ENCODE data around the gene CCDC88C.
A peak's percentile ranks its signal among the peaks of the same experiment; 100 is the strongest.

Gene CCDC88C

DNA sequence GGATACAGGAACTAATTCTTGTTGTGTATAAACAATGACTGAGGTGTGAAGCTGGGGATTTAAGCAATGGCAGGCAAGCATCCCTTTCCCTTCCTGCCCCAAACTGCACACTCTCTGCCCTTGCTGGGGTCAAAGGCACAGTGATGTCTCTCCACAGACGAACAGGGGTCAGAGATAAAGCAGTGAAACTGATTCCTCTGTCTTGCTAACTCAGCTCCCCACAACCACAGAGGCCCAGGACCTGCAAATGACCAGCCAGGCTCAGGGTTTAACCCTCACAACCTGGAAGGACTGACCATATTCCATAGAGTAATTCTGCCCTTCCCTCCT, 67.2 kb downstream of the CCDC88C start:
- Histone ChIP-seq H3K36me3 (ENCODE audit: control insufficient read depth in 5 of 5, insufficient read depth in 5 of 5, low read length in 5 of 5) (no peaks in the 10 kb centered on the region), H3K9ac (ENCODE audit: low read length in 5 of 5) (no peak overlapping the region), H3K4me1 (ENCODE audit: control insufficient read depth in 5 of 5, insufficient read depth in 5 of 5, low read length in 5 of 5) (peaks cover 0 to 32% (median 26%) of the 10 kb centered on the region in 5 donors), H3K9me3 (ENCODE audit: control insufficient read depth in 5 of 5, low read length in 5 of 5) (no peaks in the 10 kb centered on the region), H3K27me3 (ENCODE audit: control insufficient read depth in 5 of 5, insufficient read depth in 4 of 5, low read length in 5 of 5) (peaks cover 0 to 2% (median 0%) of the 10 kb centered on the region in 5 donors), H3K4me3 (ENCODE audit: low read depth in 1 of 5, low read length in 5 of 5) (no peak overlapping the region), H3K27ac (ENCODE audit: low read depth, low read length) (no peak overlapping the region)

DNA sequence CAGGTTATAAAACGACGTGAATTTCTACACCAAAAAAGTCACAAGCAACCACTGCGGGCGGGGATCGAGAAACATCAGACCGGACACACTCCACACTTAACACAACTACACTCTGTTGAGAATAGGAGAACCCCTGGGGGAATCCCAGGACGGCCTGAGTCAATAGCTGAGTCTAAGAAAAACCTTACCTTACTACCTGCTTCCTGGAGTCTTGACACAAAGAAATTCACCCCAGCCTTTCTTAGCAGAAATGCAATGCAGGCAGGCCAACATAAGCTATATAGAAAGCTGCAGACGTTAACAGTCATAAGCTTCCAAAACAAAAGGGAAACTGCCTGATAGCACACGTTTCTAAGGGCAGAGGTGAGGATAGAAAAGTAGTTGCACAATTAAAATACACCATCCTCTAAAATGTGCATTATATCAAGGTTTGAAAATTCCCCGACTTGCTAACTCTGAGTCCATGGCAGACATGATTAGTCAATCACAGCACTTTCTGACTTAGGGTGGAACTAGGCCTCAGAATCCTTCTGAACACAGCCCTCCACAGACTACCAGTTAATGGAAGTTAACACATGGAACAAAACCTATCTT, 68.0 kb downstream of the CCDC88C start:
- peaks cover 0 to 2% (median 0%) of the 10 kb centered on the region in 5 donors for H3K27me3 ChIP-seq (ENCODE audit: control insufficient read depth in 5 of 5, insufficient read depth in 4 of 5, low read length in 5 of 5)
- no peak overlapping the region for H3K4me3 ChIP-seq (ENCODE audit: low read depth in 1 of 5, low read length in 5 of 5)
- no peaks in the 10 kb centered on the region for H3K9me3 ChIP-seq (ENCODE audit: control insufficient read depth in 5 of 5, low read length in 5 of 5)
- H3K4me1 ChIP-seq (ENCODE audit: control insufficient read depth in 5 of 5, insufficient read depth in 5 of 5, low read length in 5 of 5): peaks cover 0 to 32% (median 26%) of the 10 kb centered on the region in 5 donors
- H3K36me3 ChIP-seq (ENCODE audit: control insufficient read depth in 5 of 5, insufficient read depth in 5 of 5, low read length in 5 of 5): no peaks in the 10 kb centered on the region
- no peak overlapping the region for H3K9ac ChIP-seq (ENCODE audit: low read length in 5 of 5)
- no peak overlapping the region for H3K27ac ChIP-seq (ENCODE audit: low read depth, low read length)

DNA sequence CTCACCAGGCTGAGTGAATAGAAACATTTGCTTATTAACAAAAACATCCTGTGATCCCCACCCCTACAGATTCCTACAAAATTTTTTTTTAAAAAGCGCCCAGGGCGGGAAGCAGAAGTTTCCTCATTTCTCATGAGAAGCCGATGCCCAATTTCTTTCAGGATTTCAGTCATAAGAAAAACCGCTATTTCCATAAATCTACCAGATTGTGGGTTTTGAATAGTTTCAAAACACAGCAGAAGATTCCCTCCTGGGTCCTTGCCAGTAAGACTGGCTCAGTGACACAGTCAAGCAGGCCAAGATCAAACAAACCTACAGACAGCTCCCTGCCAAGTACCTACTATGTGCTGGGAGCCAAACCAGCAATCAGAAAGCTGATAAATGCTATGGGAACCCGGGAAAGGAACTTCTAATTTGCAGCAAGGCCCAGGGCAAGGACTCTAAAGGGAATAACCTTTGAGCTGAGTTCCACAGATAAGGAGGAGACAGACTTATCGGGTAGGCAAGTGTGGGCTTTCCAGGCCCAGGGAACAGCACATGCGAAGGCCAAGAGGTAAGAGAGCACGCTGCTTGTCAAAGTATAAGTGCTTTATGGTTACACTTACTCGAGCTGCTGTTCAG, 68.7 kb downstream of the CCDC88C start:
- Histone ChIP-seq H3K4me3 (ENCODE audit: low read depth in 1 of 5, low read length in 5 of 5) (no peak overlapping the region), H3K4me1 (ENCODE audit: control insufficient read depth in 5 of 5, insufficient read depth in 5 of 5, low read length in 5 of 5) (peaks cover 0 to 31% (median 26%) of the 10 kb centered on the region in 5 donors), H3K9me3 (ENCODE audit: control insufficient read depth in 5 of 5, low read length in 5 of 5) (no peaks in the 10 kb centered on the region), H3K36me3 (ENCODE audit: control insufficient read depth in 5 of 5, insufficient read depth in 5 of 5, low read length in 5 of 5) (no peaks in the 10 kb centered on the region), H3K27me3 (ENCODE audit: control insufficient read depth in 5 of 5, insufficient read depth in 4 of 5, low read length in 5 of 5) (peaks cover 0 to 2% (median 0%) of the 10 kb centered on the region in 5 donors), H3K9ac (ENCODE audit: low read length in 5 of 5) (no peak overlapping the region), H3K27ac (ENCODE audit: low read depth, low read length) (peak overlapping the region; percentile 55)

DNA sequence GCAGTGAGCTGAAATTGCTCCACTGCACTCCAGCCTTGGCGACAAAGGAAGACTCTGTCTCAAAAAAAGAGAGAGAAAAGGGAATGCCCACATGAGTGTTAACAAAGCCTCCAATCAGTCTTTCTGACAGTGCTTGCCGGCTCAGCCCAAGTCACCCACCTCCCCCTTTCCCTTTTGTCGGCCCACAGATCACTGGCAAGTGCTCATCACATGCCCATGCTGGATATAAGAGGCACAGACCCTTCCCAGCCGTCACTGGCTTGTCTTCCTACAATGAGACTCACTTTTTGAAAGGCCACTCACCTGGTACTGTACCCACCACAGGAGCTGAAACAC, 70.8 kb downstream of the CCDC88C start:
- Histone ChIP-seq H3K36me3 (ENCODE audit: control insufficient read depth in 5 of 5, insufficient read depth in 5 of 5, low read length in 5 of 5) (peaks cover 0 to 3% (median 0%) of the 10 kb centered on the region in 5 donors), H3K9ac (ENCODE audit: low read length in 5 of 5) (no peak overlapping the region), H3K9me3 (ENCODE audit: control insufficient read depth in 5 of 5, low read length in 5 of 5) (no peaks in the 10 kb centered on the region), H3K27me3 (ENCODE audit: control insufficient read depth in 5 of 5, insufficient read depth in 4 of 5, low read length in 5 of 5) (no peaks in the 10 kb centered on the region), H3K27ac (ENCODE audit: low read depth, low read length) (no peak overlapping the region), H3K4me3 (ENCODE audit: low read depth in 1 of 5, low read length in 5 of 5) (no peak overlapping the region), H3K4me1 (ENCODE audit: control insufficient read depth in 5 of 5, insufficient read depth in 5 of 5, low read length in 5 of 5) (peaks cover 0 to 21% (median 13%) of the 10 kb centered on the region in 5 donors)

DNA sequence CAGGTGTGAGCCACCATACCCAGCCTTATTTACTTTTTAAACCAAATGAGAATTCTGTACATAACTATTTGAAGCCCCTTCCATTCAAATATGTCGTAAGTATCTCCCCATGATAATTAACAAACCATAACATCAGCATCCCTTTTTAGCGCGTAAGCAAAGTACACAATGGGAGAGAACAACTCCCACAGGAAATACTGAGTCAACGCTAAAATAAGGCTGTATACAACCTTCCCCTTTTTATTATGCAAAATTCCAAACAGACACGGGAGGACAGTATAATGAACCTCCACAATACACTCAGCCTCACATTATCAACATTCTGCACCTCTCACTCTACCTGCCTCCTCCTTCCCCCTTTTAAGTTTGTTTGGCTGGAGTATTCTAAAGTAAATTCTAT, 73.5 kb downstream of the CCDC88C start:
- Histone ChIP-seq H3K27ac (ENCODE audit: low read depth, low read length) (no peak overlapping the region), H3K9ac (ENCODE audit: low read length in 5 of 5) (no peak overlapping the region), H3K36me3 (ENCODE audit: control insufficient read depth in 5 of 5, insufficient read depth in 5 of 5, low read length in 5 of 5) (peaks cover 0 to 14% (median 10%) of the 10 kb centered on the region in 5 donors), H3K9me3 (ENCODE audit: control insufficient read depth in 5 of 5, low read length in 5 of 5) (no peaks in the 10 kb centered on the region), H3K27me3 (ENCODE audit: control insufficient read depth in 5 of 5, insufficient read depth in 4 of 5, low read length in 5 of 5) (no peaks in the 10 kb centered on the region), H3K4me3 (ENCODE audit: low read depth in 1 of 5, low read length in 5 of 5) (no peak overlapping the region), H3K4me1 (ENCODE audit: control insufficient read depth in 5 of 5, insufficient read depth in 5 of 5, low read length in 5 of 5) (peaks cover 0 to 7% (median 6%) of the 10 kb centered on the region in 5 donors)

DNA sequence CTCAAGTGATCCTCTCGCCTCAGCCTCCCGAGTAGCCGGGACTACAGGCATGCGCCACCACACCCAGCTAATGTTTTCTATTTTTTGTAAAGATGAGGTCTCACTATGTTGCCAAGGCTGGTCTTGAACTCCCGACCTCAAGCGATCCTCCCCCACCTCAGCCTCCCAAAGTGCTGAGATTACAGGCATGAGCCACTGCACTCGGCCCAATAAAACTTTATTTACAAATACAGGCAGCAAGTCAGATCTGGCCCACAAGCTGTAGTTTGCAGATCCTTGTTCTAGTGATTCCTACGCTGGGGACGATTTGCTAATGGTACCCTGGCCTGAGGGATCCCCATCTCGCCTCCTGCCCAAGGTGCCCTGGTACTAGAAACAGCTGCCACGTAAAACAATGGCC, 74.6 kb downstream of the CCDC88C start:
- no peaks in the 10 kb centered on the region for H3K9me3 ChIP-seq (ENCODE audit: control insufficient read depth in 5 of 5, low read length in 5 of 5)
- H3K27ac ChIP-seq (ENCODE audit: low read depth, low read length): no peak overlapping the region
- no peak overlapping the region for H3K9ac ChIP-seq (ENCODE audit: low read length in 5 of 5)
- H3K27me3 ChIP-seq (ENCODE audit: control insufficient read depth in 5 of 5, insufficient read depth in 4 of 5, low read length in 5 of 5): no peaks in the 10 kb centered on the region
- H3K4me3 ChIP-seq (ENCODE audit: low read depth in 1 of 5, low read length in 5 of 5): no peak overlapping the region
- H3K4me1 ChIP-seq (ENCODE audit: control insufficient read depth in 5 of 5, insufficient read depth in 5 of 5, low read length in 5 of 5): peaks cover 0 to 3% (median 0%) of the 10 kb centered on the region in 5 donors
- peaks cover 0 to 23% (median 17%) of the 10 kb centered on the region in 5 donors for H3K36me3 ChIP-seq (ENCODE audit: control insufficient read depth in 5 of 5, insufficient read depth in 5 of 5, low read length in 5 of 5)

DNA sequence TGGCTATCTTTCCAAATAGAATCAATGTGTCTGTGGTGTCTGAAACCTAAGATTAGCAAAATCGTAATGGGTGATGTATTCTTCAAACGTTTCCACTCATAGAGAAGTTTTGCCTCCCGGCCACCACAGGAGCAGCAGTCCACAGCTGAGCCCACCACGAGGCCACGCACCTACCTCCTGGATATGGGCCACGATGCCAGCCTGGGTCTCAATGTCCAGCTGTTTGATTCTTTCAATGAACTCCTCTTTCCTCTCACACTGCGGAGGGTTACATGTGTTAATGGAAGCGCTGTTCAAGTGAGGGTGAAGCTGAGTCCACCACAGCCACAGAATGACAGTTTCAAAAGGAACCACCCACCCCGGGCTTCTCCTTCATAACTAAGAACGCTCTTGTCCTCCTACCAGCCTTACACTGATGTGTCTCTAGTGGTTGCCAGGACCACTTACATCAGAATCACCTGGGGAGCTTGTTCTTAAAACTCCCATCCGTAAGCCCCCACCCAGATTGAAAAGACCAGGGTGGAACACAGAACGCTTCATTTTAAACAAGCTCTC, 75.3 kb downstream of the CCDC88C start:
- Histone ChIP-seq H3K9me3 (ENCODE audit: control insufficient read depth in 5 of 5, low read length in 5 of 5) (no peaks in the 10 kb centered on the region), H3K27ac (ENCODE audit: low read depth, low read length) (no peak overlapping the region), H3K4me1 (ENCODE audit: control insufficient read depth in 5 of 5, insufficient read depth in 5 of 5, low read length in 5 of 5) (peaks cover 0 to 3% (median 0%) of the 10 kb centered on the region in 5 donors), H3K4me3 (ENCODE audit: low read depth in 1 of 5, low read length in 5 of 5) (no peak overlapping the region), H3K9ac (ENCODE audit: low read length in 5 of 5) (no peak overlapping the region), H3K27me3 (ENCODE audit: control insufficient read depth in 5 of 5, insufficient read depth in 4 of 5, low read length in 5 of 5) (no peaks in the 10 kb centered on the region), H3K36me3 (ENCODE audit: control insufficient read depth in 5 of 5, insufficient read depth in 5 of 5, low read length in 5 of 5) (peaks cover 0 to 31% (median 23%) of the 10 kb centered on the region in 5 donors)

DNA sequence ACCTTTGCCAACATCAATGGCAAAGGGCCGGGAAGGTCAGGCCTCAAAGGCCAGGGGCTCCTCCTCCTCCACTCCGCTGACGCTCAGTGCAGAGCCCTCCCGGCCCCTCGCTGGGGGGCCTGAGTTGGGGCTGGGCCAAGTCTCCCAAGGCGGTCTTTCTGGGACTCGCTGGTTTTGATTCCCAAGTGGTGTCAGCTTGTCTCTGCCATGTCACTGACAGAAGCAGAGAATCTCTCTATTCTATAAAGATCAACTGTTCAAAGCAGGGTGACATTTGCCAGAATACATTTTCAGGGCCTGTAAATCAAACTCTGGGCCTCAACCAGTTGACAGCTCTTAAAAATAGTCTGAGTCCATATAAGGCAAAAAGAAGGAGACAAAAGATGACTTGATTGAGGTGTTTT, 75.9 kb downstream of the CCDC88C start:
- H3K9me3 ChIP-seq (ENCODE audit: control insufficient read depth in 5 of 5, low read length in 5 of 5): no peaks in the 10 kb centered on the region
- H3K4me3 ChIP-seq (ENCODE audit: low read depth in 1 of 5, low read length in 5 of 5): no peak overlapping the region
- no peak overlapping the region for H3K9ac ChIP-seq (ENCODE audit: low read length in 5 of 5)
- peaks cover 0 to 34% (median 23%) of the 10 kb centered on the region in 5 donors for H3K36me3 ChIP-seq (ENCODE audit: control insufficient read depth in 5 of 5, insufficient read depth in 5 of 5, low read length in 5 of 5)
- H3K4me1 ChIP-seq (ENCODE audit: control insufficient read depth in 5 of 5, insufficient read depth in 5 of 5, low read length in 5 of 5): peaks cover 0 to 3% (median 0%) of the 10 kb centered on the region in 5 donors
- peaks cover 0 to under 1% (median 0%) of the 10 kb centered on the region in 5 donors for H3K27me3 ChIP-seq (ENCODE audit: control insufficient read depth in 5 of 5, insufficient read depth in 4 of 5, low read length in 5 of 5)
- no peak overlapping the region for H3K27ac ChIP-seq (ENCODE audit: low read depth, low read length)

DNA sequence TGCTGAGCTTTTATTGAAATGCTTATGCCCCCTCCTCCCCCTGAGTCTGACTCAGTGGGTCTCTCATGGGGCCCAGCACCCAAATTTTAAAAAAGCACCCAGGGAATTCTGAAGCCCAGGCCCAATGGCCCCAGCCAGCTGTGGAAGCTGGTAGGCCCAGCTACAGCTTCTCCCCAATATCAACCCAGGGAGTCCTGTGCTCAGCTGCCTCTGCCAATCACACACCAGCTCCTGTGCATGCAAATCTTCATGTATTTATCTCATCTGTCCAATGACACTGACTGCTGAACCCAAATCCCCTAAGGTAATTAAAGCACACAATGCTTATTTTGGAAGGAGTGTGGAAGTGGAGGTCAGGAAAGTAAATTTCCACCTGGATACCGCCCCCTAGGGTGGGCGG, 76.3 kb downstream of the CCDC88C start:
- no peak overlapping the region for H3K27ac ChIP-seq (ENCODE audit: low read depth, low read length)

DNA sequence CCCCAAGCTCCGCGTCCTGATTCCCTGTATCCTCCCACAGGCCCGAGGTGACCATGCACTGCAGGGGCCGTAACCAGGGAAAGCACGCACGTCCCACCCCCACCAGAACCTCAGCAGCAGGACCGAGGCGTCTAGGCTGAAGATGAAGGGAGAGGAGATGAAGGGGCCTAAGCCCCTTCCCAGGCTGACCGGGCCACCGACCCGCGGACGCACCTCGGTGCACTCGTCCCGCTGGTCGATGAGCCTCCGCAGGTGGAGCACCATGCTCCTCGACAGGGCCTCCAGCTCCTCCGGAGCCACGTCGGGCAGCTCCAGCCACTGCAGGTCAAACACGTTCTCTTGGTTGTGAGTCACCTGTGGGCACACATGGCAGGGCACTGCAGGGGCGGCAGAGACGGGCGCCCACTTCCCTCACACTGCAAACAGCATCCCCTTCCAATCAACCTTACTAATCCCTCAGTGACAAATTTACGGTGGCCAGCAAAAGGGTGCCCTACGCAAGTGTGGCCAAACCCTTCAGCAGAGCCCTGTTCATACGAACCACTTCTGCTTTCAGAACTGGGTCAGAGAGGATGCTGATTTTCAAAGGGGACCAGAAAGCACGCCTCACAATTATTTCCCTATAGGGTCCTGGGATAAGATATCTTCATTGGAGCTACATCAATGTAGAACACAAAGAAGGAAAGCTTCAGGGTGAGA, 77.8 kb downstream of the CCDC88C start:
- H3K9me3 ChIP-seq (ENCODE audit: control insufficient read depth in 5 of 5, low read length in 5 of 5): no peaks in the 10 kb centered on the region
- H3K36me3 ChIP-seq (ENCODE audit: control insufficient read depth in 5 of 5, insufficient read depth in 5 of 5, low read length in 5 of 5): peaks cover 0 to 51% (median 23%) of the 10 kb centered on the region in 5 donors
- no peak overlapping the region for H3K9ac ChIP-seq (ENCODE audit: low read length in 5 of 5)
- H3K27ac ChIP-seq (ENCODE audit: low read depth, low read length): no peak overlapping the region
- H3K4me3 ChIP-seq (ENCODE audit: low read depth in 1 of 5, low read length in 5 of 5): no peak overlapping the region
- H3K27me3 ChIP-seq (ENCODE audit: control insufficient read depth in 5 of 5, insufficient read depth in 4 of 5, low read length in 5 of 5): peaks cover 0 to 4% (median 0%) of the 10 kb centered on the region in 5 donors
- H3K4me1 ChIP-seq (ENCODE audit: control insufficient read depth in 5 of 5, insufficient read depth in 5 of 5, low read length in 5 of 5): no peaks in the 10 kb centered on the region

More for the DNA sequence above, 76.3 kb downstream of the CCDC88C start:
- H3K36me3 ChIP-seq (ENCODE audit: control insufficient read depth in 5 of 5, insufficient read depth in 5 of 5, low read length in 5 of 5): peaks cover 0 to 38% (median 23%) of the 10 kb centered on the region in 5 donors
- H3K9ac ChIP-seq (ENCODE audit: low read length in 5 of 5): no peak overlapping the region
- no peak overlapping the region for H3K4me3 ChIP-seq (ENCODE audit: low read depth in 1 of 5, low read length in 5 of 5)
- peaks cover 0 to 4% (median 0%) of the 10 kb centered on the region in 5 donors for H3K27me3 ChIP-seq (ENCODE audit: control insufficient read depth in 5 of 5, insufficient read depth in 4 of 5, low read length in 5 of 5)
- H3K4me1 ChIP-seq (ENCODE audit: control insufficient read depth in 5 of 5, insufficient read depth in 5 of 5, low read length in 5 of 5): peaks cover 0 to 3% (median 0%) of the 10 kb centered on the region in 5 donors
- H3K9me3 ChIP-seq (ENCODE audit: control insufficient read depth in 5 of 5, low read length in 5 of 5): no peaks in the 10 kb centered on the region

Data from subcutaneous abdominal adipose tissue (tissue), 5 donors.